ENCODE results near the gene THBD.

THBD gene

DNA sequence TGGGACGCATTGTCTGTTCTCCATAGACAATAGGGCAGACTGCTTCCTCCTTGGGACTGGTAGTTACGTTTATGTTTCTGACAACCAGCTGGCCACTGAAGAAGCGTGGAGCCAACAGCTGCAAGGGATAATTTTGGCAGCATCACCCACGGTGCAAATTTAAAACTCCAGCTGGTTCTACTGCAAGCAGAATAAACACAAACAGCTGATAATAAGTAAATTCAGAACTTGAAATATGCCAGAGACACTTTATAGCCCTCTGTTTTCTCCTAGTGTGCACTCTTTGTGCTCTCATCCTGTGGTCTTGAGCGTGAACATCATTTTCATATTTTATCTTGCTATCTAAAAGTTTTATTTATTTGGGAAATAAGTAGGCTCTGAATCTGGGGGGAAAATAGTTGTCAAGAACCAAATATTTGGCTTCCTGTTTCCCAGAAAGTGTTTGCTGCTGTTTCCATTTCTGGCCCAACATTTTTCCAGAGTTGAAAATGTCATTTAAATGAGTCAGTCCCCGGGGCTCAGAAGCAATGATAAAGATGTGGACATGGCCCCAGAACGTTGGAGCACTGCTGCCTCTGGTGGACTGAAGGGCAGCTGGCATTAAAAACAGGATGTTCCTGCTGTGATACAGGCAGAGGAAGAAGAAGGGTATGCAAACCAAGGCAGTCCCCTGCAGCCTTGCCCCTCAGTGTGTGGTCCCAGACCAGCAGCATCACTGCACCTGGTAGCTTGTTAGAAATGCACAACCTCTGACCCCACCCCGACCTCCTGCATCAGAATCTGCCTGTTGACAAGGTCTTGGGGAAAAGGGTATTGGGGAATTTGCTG lies 12.5 kb upstream of the THBD start:
- DNase-seq (ENCODE audit: low read depth in 2 of 2): no peak

DNA sequence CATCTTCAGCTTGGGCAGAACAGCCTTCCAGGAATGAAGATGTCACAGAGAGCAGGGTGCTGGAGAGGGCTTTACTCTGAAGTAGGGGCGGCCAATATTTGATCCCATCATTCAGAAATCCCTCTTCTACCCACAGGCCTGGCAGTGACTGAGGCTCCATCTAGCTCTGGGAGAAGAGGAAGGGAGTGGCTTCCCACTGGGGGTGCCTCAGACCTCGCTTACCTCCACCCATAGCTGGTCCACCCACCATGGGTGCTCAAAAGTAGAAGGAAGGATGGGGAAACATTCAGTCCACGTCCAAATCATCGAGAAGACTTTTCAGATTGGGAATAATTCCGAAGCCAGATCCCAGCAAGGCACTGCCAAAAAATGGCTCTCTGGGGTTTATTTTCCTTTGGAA lies 11.8 kb upstream of the THBD start:
- DNase-seq (ENCODE audit: low read depth in 2 of 2): no peak

DNA sequence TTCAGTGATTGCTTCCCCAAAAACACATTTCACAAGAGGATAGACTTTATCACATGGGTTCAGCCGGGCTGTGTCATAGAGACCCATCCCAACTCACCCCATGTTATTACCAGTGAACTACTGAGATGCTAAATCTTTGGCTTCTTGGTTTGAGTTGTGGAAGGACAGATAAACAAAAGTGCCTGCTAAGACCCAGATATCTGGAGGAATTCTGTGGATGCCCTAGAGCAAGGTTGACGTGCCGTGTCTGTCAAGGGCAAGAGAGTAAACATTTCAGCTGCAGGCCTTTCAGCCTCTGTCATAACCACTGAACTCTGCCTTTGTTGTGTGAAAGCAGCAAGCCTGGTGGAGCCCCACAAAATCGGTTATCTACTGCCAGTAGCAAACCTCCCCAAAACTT lies 11.2 kb upstream of the THBD start:
- no peak for DNase-seq (ENCODE audit: low read depth in 2 of 2)

DNA sequence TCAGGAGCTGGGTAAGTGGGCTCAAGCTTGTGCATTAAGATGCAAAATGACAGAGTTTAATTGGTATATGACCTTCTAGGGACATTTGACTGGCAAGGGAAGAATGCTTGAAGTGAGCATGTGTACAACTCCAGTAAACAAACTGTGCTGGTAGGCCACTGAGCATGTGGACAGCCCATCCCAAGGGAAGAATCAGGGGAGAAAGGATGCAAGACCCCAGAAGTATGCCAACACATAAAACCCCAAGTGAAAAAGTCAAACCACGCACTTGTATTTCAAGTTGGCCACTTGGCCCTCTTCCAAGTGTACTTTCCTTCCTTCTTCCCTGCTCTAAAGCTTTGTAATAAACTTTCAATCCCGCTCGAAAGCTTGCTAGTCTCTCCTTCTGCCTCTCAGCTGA lies 10.4 kb upstream of the THBD start:
- no peak for DNase-seq (ENCODE audit: low read depth in 2 of 2)

DNA sequence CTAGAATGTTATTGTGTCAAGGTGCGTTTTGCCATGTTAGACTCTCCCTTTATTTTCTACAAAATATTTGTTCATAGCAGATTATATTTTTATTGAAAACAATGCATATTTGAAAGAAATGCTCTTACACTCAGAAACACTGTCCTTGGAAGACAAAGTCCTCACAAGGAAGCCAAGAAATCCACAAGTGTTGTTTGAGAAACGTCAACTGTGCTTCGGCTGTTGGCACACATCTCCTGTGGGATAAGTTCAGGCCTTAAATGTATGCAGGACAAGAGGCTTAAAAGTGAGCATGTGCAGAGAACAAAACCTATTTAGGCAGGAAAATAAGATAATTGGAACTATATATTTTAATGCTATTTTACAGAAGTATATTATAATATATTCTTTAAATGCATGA lies 9.5 kb upstream of the THBD start:
- no peak for DNase-seq (ENCODE audit: low read depth in 2 of 2)

DNA sequence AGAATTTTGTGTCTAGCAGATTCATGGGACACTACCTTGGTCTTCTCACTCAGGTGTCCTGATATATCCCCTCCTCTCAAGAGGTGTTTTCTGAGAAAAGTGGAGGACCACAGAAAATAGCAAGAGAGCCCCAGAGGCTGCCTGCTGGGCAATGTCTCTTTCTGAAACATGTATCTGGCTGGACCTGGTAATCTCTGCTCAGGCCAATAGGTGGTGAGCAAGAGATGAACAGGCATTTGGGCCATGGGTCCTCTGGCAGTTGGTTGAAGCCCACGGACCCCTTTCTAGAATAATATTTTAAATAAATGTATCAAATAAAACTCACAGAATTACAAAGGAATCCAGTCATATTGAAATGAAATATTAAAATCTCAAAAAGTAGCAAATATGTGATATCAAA lies 8.8 kb upstream of the THBD start:
- no peak for DNase-seq (ENCODE audit: low read depth in 2 of 2)

DNA sequence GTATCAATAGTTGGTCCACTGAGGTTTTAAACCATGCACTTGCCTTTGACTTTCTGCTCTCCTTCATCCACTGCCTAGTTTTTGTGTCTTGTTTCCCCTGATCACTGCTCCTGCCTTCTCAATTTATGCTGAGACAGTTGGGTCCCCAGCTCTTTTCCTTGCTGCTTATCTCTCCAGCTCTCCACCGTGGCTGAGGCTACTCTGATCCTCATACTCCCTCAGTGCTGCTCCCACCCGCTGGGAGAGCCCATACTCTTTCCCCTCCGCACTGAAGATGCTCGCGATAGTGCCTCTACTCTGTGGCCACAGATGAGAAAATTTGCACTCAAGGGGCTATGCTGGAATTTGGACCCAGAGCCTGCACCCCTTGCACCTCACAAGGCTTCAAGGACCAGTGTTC lies 3.4 kb upstream of the THBD start:
- DNase-seq (ENCODE audit: low read depth in 2 of 2): no peak

DNA sequence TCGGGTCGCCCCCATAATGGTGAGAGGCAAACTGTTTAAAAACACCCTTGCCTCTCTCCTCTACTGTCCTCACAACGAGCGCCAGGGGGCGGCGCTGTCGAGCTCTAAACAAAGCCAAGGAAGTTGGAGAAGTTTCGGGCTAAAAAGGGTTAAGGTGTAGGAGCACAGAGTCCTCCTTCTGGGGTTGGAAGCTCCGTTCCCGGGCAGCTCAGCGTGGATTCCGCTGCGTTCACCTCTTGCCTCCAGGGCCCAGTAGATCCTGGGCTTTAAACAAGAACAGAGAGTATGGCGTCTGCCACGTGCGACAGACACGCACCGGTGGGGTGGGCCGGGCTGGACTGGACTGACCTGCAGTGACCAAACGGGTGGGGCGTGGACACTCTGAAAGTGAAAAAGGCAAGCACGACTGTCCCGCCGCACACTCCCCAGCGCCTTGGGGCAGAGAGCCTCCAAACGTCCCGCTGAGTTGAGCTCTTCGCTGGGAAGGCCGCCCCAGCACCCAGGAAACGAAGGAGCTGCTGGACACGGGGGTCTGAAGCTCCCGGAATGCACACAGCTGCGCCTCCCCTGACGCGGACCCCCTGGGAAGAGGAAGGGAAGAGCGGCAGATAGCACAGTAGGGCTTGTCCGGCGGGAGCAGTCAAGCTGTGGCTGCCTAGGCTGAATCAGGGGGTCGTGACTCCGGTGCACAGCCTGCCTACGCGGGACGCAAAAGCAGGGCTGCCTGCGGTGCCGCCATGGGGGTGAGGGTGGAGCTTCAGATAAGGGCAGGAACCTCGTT lies 1.6 kb upstream of the THBD start:
- no peak for DNase-seq (ENCODE audit: low read depth in 2 of 2)

DNA sequence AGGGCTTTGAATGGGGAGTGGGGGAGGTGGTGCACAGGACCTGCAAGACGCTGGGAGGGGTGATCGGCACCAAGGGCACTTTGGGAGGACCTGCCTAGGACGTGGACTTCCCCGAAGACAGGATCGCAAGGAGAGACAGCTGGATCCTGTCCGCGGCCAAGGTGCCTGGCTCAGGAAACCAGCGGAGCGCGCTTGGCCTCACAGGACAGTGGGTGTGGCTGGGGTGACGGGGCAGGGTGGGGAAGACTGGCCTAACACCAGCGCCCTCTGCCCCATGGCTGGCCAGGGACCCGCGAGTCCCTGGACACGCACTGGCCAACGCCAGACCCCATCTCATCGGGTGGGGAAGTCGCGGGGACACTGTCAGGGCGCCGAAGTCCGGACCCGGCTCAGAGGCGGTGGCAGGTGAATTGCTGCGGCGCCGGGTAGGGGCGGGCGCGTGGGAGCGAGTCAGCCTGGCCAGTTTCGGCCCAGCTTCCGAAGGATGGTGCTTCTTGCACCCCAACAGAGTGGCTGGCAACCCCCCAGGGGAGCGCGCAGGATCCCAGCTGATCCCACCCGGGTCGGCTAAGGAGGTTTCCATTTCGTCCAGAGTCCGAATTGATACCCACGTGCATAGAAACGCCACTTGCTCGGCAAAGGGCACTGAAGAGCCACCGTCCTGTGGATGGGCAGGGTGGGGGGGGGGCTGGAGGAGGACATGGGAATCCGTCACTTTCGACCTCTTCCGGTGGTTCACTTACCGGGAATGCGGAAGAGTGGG lies 785 bp upstream of the THBD start:
- DNase-seq (ENCODE audit: low read depth in 2 of 2): no peak

DNA sequence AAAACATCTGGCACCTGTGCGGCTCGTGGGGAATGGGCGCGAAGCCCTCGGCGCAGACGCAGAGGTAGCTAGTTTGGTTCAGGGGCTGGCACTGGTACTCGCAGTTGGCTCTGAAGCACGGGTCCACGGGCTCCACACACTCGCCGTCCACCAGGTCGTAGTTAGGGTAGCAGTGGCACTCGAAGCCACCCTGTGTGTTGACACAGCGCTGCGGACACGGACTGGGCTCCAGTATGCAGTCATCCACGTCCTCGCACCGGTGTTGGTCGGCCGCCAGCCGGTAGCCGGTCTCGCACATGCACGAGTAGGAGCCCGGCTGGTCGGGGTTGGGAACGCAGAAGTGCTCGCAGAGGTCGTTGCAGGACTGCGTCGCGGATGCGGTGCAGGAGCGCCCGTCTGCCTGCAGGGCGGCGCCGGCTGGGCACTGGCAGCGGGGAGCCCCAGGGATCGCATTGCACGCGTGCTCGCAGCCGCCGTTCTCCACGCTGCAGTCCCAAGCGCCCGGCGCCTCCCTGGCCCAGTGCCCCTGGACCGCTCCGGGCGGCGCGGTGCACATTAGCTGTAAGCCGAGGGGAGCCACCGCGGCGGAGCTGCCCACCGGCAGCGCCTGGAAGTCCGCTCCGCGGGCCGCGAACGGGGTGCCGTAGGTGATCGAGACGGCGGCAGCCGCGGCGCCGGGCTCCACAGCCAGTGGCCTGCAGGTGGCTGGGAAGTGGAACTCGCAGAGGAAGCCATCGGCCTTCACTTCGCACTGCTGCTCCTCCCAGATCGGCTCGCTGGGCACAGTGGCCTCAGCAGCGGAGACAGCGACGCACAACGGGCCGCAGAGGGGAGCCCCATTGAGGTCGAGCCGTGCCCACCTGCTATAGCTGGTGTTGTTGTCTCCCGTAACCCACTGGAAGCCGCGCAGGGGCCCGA lies 930 bp downstream of the THBD start:
- no peak for DNase-seq (ENCODE audit: low read depth in 2 of 2)

DNA sequence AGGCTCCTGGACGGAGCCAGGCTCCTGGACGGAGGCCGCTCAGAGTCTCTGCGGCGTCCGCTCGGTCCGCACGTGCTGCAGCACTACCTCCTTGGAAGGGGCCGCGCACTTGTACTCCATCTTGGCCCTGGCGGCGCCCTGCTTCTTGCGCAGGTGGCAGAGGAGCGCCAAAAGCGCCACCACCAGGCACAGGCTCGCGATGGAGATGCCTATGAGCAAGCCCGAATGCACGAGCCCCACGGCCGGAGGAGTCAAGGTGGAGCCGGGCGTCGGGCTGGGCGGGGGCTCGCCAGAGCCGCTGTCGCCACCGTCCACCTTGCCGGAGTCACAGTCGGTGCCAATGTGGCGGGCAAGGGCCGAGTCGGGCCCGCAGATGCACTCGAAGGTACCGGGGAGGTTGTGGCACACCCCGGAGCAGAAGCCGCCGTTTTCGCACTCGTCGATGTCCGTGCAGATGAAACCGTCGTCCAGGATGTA lies 1.7 kb downstream of the THBD start:
- DNase-seq (ENCODE audit: low read depth in 2 of 2): no peak

DNA sequence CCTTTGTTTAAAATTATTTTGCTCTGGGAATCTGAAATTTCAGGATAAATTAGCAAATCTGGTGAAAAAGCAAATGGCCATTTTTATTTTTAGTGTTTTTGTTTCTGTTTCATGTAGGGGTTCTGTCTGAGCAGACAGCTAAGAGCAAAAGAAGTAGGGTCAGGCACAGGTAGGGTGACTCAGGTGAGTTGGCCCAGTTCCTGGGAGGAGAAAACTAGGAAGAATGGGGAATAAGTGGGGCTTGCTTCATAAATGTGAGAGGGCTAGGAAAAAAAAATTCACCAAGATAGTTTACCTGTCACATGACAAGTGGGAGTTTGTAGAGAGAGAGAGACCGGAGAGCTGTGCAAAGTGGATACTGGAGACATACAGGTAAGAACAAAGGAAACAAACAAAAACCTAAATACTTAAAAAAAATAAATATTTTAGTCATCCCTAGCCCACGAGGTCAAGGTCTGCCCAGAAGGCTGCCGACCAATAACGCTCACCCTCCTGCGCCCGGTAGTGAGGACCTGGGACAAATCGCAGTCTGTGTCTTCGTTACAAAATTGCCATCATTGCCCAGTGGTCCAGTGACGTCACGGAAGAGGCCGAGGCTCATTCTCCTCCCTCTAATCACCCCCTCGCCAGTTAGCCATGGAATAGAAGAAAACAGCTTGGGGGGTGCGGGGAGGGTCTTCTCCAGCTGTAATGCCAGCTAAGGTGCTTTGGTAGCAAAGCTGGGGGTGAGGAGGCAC lies 2.3 kb downstream of the THBD start:
- no peak for DNase-seq (ENCODE audit: low read depth in 2 of 2)

DNA sequence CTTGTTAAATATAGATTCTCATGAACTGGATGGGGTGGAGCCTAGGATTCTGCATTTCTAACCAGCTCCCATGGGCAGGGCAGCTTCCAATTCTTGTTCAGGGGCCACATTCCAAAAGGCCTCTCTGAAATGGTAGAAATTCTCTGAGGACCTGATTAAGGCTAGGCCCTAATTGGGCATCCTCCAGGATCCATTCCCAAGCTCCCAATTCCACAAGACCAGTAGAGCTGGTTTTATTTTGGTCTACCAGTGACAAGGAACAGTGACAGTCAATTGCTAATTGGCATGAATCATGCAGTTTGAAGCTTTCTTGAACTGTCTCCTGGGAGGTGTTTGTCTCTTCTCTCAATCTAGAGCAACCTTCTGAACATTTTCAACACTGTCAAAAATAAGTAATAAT lies 3.0 kb downstream of the THBD start:
- no peak for DNase-seq (ENCODE audit: low read depth in 2 of 2)

DNA sequence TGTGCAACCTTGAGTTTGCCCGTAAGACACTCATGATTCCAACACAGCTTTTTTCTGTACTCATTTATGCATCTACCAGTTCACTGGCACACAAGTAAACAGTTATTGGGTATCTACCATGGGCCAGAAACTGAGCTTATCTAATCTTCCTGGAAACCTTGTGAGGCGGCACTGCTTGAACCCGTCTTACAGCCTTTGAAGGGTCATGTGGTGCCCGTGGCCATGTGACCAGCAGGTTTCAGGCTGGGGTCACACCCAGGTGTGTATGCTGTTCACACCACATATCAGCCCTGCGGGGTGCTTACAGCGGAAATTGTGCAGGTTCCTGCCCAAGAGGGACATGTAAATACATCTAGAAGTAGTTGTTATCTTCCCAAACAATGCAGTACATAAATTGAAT lies 6.1 kb downstream of the THBD start:
- DNase-seq (ENCODE audit: low read depth in 2 of 2): no peak

DNA sequence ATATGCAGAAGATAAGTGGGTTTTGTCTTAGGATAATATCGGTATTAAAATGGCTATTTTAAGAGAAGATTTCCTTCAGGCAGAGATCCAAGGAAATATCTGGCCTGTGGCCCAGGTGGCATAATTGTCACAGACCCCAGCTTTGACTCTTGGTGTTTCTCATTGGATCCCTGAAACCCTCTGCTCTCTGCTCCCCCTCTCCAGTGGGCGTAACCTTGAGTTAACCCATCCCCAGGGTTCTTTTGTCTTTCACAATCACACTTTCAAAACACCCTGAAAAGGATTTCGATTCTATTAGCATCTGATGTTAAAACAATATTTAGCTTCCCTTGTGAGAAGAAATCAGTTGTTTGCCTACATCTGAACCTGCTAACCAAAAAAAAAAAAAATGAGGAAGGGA lies 7.2 kb downstream of the THBD start:
- DNase-seq (ENCODE audit: low read depth in 2 of 2): no peak

DNA sequence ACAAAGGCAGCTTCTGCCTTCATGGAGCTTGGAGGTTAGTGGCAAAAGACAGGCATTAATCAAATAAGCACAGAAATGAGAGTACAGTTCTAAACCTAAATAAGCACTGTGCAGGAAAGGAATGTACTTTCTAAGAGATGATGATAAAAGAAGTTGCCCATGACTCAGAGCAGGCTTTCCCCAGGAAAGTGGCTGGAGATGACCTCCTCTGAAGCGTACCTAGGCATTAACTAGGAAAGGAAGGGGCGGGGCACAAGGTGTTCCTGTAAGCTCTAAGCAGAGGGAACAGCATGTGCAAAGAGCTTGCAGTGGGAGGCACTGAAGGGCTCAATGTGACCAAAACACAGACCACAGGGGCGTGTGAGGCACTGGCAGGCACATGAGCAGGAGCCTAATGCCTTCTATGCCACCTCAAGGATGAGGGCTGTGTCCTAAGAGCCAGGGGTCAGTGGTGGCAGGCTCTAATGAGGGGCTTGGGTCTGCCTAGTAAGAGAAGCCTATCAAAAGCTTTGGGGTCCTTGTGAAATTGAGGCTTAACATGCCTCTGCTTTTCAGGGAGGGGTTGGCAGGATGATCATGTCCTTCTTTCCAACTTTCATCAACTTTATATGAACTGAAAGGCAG lies 9.5 kb downstream of the THBD start:
- no peak for DNase-seq (ENCODE audit: low read depth in 2 of 2)

DNA sequence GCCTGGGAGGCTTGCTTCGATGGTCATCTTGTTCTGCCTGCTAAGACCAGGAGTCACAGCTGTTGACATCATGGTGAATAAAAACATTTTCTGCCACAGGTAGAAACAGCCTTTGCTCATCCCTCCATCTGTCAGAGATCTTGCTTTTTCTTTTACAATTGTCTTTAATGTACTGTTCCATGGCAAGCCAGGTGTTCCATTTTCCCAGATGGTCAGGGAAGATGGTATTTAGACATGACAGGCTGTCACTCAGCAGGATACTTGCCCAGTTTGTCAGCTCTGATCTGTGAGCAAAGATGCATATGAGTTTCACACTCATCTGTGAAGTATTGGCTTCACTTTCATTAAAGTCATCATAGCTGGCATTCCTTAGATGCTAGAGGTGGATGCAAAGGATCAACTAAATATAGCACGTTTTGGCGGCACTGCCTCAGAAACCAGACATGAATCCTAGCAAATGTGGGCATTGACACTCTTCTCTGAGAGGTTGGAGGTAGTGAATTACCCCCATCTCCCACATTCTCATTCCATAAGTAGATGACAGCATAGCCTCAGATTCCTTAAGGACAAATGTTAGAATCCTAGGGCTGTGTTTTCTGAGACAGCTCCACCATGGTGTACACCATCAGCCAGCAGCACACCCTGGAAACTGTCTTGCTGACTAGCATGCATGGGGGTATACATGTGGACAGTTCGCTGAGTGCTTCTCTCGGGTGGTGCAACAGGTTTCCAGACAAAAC lies 10.2 kb downstream of the THBD start:
- no peak for DNase-seq (ENCODE audit: low read depth in 2 of 2)

DNA sequence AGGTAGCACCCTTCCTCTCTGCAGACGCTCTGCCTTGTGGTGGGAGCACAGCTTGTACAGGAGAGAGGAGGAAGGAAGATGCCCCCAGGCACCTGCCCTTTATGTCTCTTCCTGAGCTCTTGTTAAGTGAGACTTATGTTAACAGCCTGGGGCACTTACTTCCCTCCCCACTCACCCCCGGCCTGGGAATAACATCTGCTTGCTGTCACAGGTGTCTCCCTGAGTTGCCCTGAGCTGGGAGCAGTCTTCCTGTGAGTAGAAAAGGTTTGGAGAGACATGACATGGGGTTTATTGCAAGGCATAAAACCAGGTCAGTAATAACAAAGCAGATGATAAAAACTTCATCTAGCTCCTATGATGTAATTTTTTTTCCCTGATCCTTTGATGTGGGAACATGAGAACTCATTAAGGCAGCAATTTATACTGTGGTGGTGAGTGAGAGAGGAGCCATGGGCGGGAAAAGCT lies 12.4 kb downstream of the THBD start:
- DNase-seq (ENCODE audit: low read depth in 2 of 2): no peak

DNA sequence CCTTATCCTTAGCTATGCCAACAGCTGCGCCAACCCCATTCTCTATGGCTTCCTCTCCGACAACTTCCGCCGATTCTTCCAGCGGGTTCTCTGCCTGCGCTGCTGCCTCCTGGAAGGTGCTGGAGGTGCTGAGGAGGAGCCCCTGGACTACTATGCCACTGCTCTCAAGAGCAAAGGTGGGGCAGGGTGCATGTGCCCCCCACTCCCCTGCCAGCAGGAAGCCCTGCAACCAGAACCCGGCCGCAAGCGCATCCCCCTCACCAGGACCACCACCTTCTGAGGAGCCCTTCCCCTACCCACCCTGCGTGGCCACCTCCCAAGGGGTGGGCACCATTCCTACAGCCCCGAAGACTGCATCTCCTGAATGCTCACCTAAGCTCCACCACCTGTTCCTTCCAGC lies 13.1 kb downstream of the THBD start:
- DNase-seq (ENCODE audit: low read depth in 2 of 2): no peak

All from stimulated activated CD8-positive, alpha-beta memory T cell treated with anti-CD3 and anti-CD28 coated beads, Interleukin-15, amount 100 ng/mL, for 4 hours (primary cell).